ENCODE results near the gene CROCC. TPM values are rescaled to one million over a fixed set of nuclear protein-coding genes. Genes with fewer than 3 reads are reported as not detected.
A peak's percentile ranks its signal among the peaks of the same experiment; 100 is the strongest.

Gene CROCC
- total RNA-seq, 4 donors from 2014 or later = 19.5 to 63.8 (median 23.3) TPM

DNA sequence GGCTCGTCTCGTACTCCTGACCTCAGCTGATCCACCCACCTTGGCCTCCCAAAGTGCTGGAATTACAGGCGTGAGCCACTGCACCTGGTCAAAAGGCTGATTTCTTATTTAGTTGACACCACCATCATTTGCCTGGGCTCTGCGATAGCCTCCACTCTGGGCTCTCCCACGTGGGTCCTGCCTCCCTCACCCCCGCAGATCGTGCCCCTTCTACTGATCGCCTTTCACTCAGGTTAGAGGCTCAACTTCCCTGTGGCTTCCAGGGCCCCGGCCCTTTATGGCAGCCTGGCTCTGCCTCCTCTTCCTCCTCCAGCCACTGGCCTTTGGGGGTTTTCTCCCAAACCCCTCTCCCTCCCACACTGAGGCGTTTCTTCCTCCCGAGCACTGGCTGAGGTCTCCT is 61.2 kb downstream of the CROCC start:
- intact Hi-C loops (cut with DNase I; ENCODE audit: low total_unique reads) = no loop called here
- no peak overlapping the region for H3K4me3 ChIP-seq (ENCODE audit: low read depth, poor library complexity, severe bottlenecking)
- DNase-seq (ENCODE audit: low spot score in 2 of 2) = no peak
- TF ChIP-seq POLR2A (IDR thresholded peaks at IDR 0.05) (no peak), CTCF (IDR thresholded peaks at IDR 0.05) (no peak)
- 82 to 90% methylated on average over 11 of the region's 11 CpGs for WGBS, 2 donors

GRCh38 chr1:16983649-16984048 is 61.9 kb downstream of the CROCC start:
- WGBS, 2 donors = 92 to 95% methylated on average over 4 of the region's 4 CpGs

GRCh38 chr1:16984717-16985116 is 63.0 kb downstream of the CROCC start:
- H3K4me3 ChIP-seq (ENCODE audit: low read depth, poor library complexity, severe bottlenecking) = no peak overlapping the region
- DNase-seq (ENCODE audit: low spot score in 2 of 2) = peak; percentile 74 to 96
- intact Hi-C loops (cut with DNase I; ENCODE audit: low total_unique reads) = no loop called here
- TF ChIP-seq POLR2A (IDR thresholded peaks at IDR 0.05) = no peak
- no peak for TF ChIP-seq CTCF (IDR thresholded peaks at IDR 0.05)
- WGBS, 2 donors = 0 to 3% methylated on average over 3 to 7 of the region's 7 CpGs

More at GRCh38 chr1:16983649-16984048, 61.9 kb downstream of the CROCC start:
- TF ChIP-seq CTCF (IDR thresholded peaks at IDR 0.05) (no peak), POLR2A (IDR thresholded peaks at IDR 0.05) (no peak)
- H3K4me3 ChIP-seq (ENCODE audit: low read depth, poor library complexity, severe bottlenecking) = no peak overlapping the region
- DNase-seq (ENCODE audit: low spot score in 2 of 2) = no peak
- intact Hi-C loops (cut with DNase I; ENCODE audit: low total_unique reads) = no loop called here

GRCh38 chr1:16986113-16986512 is 64.4 kb downstream of the CROCC start:
- no peak overlapping the region for H3K4me3 ChIP-seq (ENCODE audit: low read depth, poor library complexity, severe bottlenecking)
- intact Hi-C loops (cut with DNase I; ENCODE audit: low total_unique reads) = no loop called here
- no peak for TF ChIP-seq CTCF (IDR thresholded peaks at IDR 0.05)
- no peak for TF ChIP-seq POLR2A (IDR thresholded peaks at IDR 0.05)
- 89 to 90% methylated on average over 14 to 15 of the region's 19 CpGs for WGBS, 2 donors
- no peak for DNase-seq (ENCODE audit: low spot score in 2 of 2)

DNA sequence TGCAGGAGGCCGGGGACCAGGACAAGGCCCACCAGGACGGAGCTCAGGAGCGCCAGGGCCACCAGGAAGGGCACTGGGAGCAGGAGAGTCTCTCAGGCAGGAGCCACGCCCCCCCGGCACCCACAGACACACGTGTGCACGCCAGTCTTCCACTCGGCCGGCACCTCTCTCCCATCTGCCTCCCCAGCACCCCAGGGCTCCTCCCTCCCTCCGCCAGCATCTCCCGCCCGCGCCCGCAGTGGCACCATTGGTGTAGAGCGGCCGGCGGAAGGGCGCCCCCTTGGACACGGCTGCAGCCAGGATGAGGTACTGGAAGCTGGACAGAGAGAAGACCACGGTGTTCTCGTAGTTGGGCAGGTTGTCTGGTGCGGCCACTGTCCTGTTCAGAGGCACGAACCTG is 64.8 kb downstream of the CROCC start:
- WGBS, 2 donors = 83 to 95% methylated on average over 16 to 23 of the region's 23 CpGs
- intact Hi-C loops (cut with DNase I; ENCODE audit: low total_unique reads) = no loop called here
- TF ChIP-seq POLR2A (IDR thresholded peaks at IDR 0.05) = no peak
- no peak for TF ChIP-seq CTCF (IDR thresholded peaks at IDR 0.05)
- H3K4me3 ChIP-seq (ENCODE audit: low read depth, poor library complexity, severe bottlenecking) = no peak overlapping the region
- DNase-seq (ENCODE audit: low spot score in 2 of 2) = no peak

DNA sequence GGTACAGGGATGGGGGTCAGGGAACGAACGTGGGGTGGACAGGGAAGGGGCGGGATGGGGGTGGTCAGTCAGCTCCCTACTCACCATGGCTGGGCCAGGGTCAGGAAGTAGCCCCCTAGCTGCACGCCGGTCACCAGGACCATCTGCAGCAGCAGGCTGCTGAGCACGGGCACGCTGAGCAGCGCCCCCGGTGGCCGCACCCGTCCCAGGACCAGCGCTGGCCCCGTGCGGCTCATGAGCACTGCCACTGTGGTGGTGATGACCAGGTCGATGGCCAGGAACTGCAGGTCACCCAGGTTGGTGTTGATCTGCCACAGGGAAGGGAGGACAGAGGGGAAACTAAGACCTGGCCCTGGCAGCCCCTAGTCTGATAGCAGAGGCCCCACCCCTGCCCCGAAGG is 65.2 kb downstream of the CROCC start:
- no peak for DNase-seq (ENCODE audit: low spot score in 2 of 2)
- WGBS, 2 donors = 87 to 88% methylated on average over 6 to 16 of the region's 16 CpGs
- no peak for TF ChIP-seq CTCF (IDR thresholded peaks at IDR 0.05)
- no peak for TF ChIP-seq POLR2A (IDR thresholded peaks at IDR 0.05)
- intact Hi-C loops (cut with DNase I; ENCODE audit: low total_unique reads) = no loop called here
- H3K4me3 ChIP-seq (ENCODE audit: low read depth, poor library complexity, severe bottlenecking) = no peak overlapping the region

All from lower leg skin (tissue), 4 donors.